CD4-positive, CD25-positive, alpha-beta regulatory T cell (primary cell): ENCODE results near the gene FCN2. TPM values are rescaled to one million over a fixed set of nuclear protein-coding genes. Genes with fewer than 3 reads are reported as not detected.

Source experiments
- ATAC-seq, 2 donors: fragments of 150-1000 bp; cut with Tn5 transposase; one replicate each; pipeline ENCODE4 v1.10.0; 2021; ENCODE audit warnings: low read depth in 2 of 2, moderate number of reproducible peaks in 2 of 2, moderate library complexity in 1 of 2
- DNase-seq, 3 donors: peaks; one replicate each; pipeline versions ENCODE4 v3.0.0 to v3.0.0-alpha.2; 2012 to 2022; ENCODE audit warnings: mixed read lengths in 1 of 3
- H3K27ac ChIP-seq: one replicate; pipeline ENCODE4 v1.7.0; 2013; ENCODE audit warnings: mild to moderate bottlenecking, low read length; ENCODE audit not compliant: insufficient read depth, poor library complexity, severe bottlenecking
- H3K27me3 ChIP-seq: one replicate; pipeline ENCODE4 v1.7.0; 2013; ENCODE audit warnings: low read length; ENCODE audit not compliant: control insufficient read depth, insufficient read depth
- H3K36me3 ChIP-seq: one replicate; pipeline ENCODE4 v1.7.0; 2013; ENCODE audit warnings: mild to moderate bottlenecking, low read length, moderate library complexity; ENCODE audit not compliant: control insufficient read depth, insufficient read depth
- H3K4me1 ChIP-seq: 2 replicates; pipeline ENCODE4 v1.7.0; 2013; ENCODE audit warnings: mild to moderate bottlenecking, low read length; ENCODE audit not compliant: insufficient read depth, control insufficient read depth, poor library complexity, severe bottlenecking
- H3K4me3 ChIP-seq: one replicate; pipeline ENCODE4 v1.7.0; 2013; ENCODE audit warnings: low read depth, mild to moderate bottlenecking, low read length, moderate library complexity
- H3K9me3 ChIP-seq, 2 experiments: 1 replicate in 1 of 2; 2 replicates in 1 of 2; pipeline ENCODE4 v1.7.0; 2013; ENCODE audit warnings: low read length in 2 of 2, mild to moderate bottlenecking in 1 of 2, moderate library complexity in 1 of 2; ENCODE audit not compliant: control insufficient read depth in 2 of 2
- H3K27ac Mint-ChIP-seq, 3 donors: one replicate each; pipeline ENCODE4 v1.8.0; 2020 to 2022; ENCODE audit warnings: mild to moderate bottlenecking in 3 of 3, mixed read lengths in 3 of 3, moderate library complexity in 2 of 3
- H3K27me3 Mint-ChIP-seq: one replicate; pipeline ENCODE4 v1.8.0; 2022; ENCODE audit warnings: mild to moderate bottlenecking, mixed read lengths
- H3K36me3 Mint-ChIP-seq: one replicate; pipeline ENCODE4 v1.8.0; 2020; ENCODE audit warnings: mixed read lengths
- H3K4me1 Mint-ChIP-seq, 4 donors: one replicate each; pipeline ENCODE4 v1.8.0; 2020 to 2022; ENCODE audit warnings: mixed read lengths in 4 of 4, mild to moderate bottlenecking in 1 of 4
- H3K4me3 Mint-ChIP-seq, 4 donors: one replicate each; pipeline ENCODE4 v1.8.0; 2020 to 2022; ENCODE audit warnings: mild to moderate bottlenecking in 4 of 4, mixed read lengths in 4 of 4, moderate library complexity in 3 of 4
- H3K9me3 Mint-ChIP-seq, 7 donors: one replicate each; pipeline ENCODE4 v1.8.0; 2020 to 2022; ENCODE audit warnings: mixed read lengths in 7 of 7, mild to moderate bottlenecking in 3 of 7, moderate library complexity in 2 of 7
- polyA plus RNA-seq, 4 donors: library from polyadenylated mRNA; unstranded; fragments of 300-500 nt; fragmentation: Illumina TruSeq; gene quantifications; one replicate each; pipeline ENCODE4 v1.2.3, GENCODE V29; 2021
- total RNA-seq: library from RNA; stranded (reverse); gene quantifications from one replicate; pipeline ENCODE4 v1.2.3, GENCODE V29; 2022

FCN2 gene
- total and polyA plus RNA-seq, 5 donors from 2014 or later = not detected

- Histone ChIP-seq H3K4me3 (no peak overlapping the region), H3K27ac (no peak overlapping the region), H3K36me3 (no peaks in the 10 kb centered on the region), H3K4me1 (no peaks in the 10 kb centered on the region), H3K9me3 (no peaks in the 10 kb centered on the region), H3K27me3 (no peaks in the 10 kb centered on the region)
- Mint-ChIP-seq H3K9me3 (peaks cover 0 to 2% (median 0%) of the 10 kb centered on the region in 7 donors), H3K4me1 (peaks cover 0 to 2% (median 0%) of the 10 kb centered on the region in 4 donors), H3K27ac (no peak overlapping the region), H3K36me3 (no peaks in the 10 kb centered on the region), H3K4me3 (no peak overlapping the region), H3K27me3 (peaks cover 4% of the 10 kb centered on the region)
- DNase-seq (no peak), ATAC-seq (no peak)
Measured at GRCh38 chr9:134884492-134884891, 3.9 kb downstream of the FCN2 start.

DNA sequence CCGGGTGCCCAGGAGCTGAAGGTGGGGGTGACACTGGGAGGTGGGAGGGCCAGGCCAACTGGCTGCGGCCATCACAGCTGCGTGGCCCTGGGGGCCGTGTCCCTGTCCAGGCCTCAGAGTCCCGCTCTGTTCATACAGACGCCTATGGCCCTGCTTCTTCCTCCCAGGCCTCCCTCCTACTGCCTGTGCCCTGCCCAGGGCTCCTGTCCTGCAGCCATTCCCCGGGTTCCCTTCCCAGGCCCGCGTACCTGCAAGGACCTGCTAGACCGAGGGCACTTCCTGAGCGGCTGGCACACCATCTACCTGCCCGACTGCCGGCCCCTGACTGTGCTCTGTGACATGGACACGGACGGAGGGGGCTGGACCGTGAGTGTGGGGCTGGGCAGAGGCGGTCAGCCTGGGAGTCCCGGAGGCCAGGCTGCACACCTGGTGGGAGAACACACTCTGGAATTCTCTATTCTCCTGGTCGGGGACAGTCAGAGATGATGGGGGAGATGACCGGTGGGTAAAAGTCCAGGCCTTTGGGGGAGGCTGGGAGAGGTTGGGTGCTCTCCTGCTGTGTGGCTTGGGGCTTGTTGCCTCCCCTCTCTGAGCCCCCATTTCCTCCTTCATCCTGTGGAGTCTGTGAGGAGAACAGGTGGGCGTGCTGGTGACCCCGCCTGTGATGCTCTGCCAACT lies 4.5 kb downstream of the FCN2 start:
- no peak for DNase-seq
- no peak overlapping the region for H3K27ac Mint-ChIP-seq
- H3K27me3 Mint-ChIP-seq = peaks cover 4% of the 10 kb centered on the region
- peaks cover 0 to 2% (median 0%) of the 10 kb centered on the region in 4 donors for H3K4me1 Mint-ChIP-seq
- Histone ChIP-seq H3K27me3 (no peaks in the 10 kb centered on the region), H3K9me3 (no peaks in the 10 kb centered on the region), H3K4me1 (no peaks in the 10 kb centered on the region), H3K4me3 (no peak overlapping the region), H3K36me3 (no peaks in the 10 kb centered on the region), H3K27ac (no peak overlapping the region)
- peaks cover 0 to 2% (median 0%) of the 10 kb centered on the region in 7 donors for H3K9me3 Mint-ChIP-seq
- ATAC-seq = no peak
- H3K36me3 Mint-ChIP-seq = no peaks in the 10 kb centered on the region
- H3K4me3 Mint-ChIP-seq = no peak overlapping the region

GRCh38 chr9:134885679-134886412 lies 5.2 kb downstream of the FCN2 start:
- Mint-ChIP-seq H3K36me3 (no peaks in the 10 kb centered on the region), H3K27ac (no peak overlapping the region), H3K27me3 (peaks cover 4% of the 10 kb centered on the region), H3K9me3 (peaks cover 0 to 2% (median 0%) of the 10 kb centered on the region in 7 donors), H3K4me3 (no peak overlapping the region), H3K4me1 (peaks cover 0 to 2% (median 0%) of the 10 kb centered on the region in 4 donors)
- Histone ChIP-seq H3K27me3 (no peaks in the 10 kb centered on the region), H3K36me3 (no peaks in the 10 kb centered on the region), H3K9me3 (no peaks in the 10 kb centered on the region), H3K4me1 (no peaks in the 10 kb centered on the region), H3K4me3 (no peak overlapping the region), H3K27ac (no peak overlapping the region)
- DNase-seq (no peak), ATAC-seq (no peak)

DNA sequence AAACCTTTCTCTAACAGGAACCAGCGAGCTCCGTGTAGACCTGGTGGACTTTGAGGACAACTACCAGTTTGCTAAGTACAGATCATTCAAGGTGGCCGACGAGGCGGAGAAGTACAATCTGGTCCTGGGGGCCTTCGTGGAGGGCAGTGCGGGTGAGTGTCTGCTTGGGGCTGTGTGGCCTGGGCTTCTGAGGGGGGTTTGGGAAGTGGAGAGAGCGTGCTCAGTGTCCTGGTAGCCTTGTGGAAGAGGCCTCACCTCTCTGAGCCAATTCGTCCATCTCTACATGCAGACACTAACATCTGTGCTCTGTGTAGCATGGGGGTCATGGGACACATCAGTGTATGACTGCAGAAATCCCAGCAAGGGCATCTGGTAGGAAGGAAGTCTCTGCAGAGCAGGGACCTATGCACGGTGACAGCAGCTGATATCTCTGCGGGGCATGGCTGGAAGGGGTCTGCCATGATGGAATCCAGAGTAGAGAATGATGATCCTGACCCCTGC lies 5.9 kb downstream of the FCN2 start:
- Mint-ChIP-seq H3K9me3 (peaks cover 0 to 3% (median 0%) of the 10 kb centered on the region in 7 donors), H3K36me3 (no peaks in the 10 kb centered on the region), H3K27me3 (peaks cover 4% of the 10 kb centered on the region), H3K4me1 (peaks cover 0 to 2% (median 0%) of the 10 kb centered on the region in 4 donors), H3K4me3 (no peak overlapping the region), H3K27ac (no peak overlapping the region)
- Histone ChIP-seq H3K9me3 (no peaks in the 10 kb centered on the region), H3K27me3 (no peaks in the 10 kb centered on the region), H3K36me3 (no peaks in the 10 kb centered on the region), H3K4me3 (no peak overlapping the region), H3K27ac (no peak overlapping the region), H3K4me1 (no peaks in the 10 kb centered on the region)
- ATAC-seq (no peak), DNase-seq (no peak)

DNA sequence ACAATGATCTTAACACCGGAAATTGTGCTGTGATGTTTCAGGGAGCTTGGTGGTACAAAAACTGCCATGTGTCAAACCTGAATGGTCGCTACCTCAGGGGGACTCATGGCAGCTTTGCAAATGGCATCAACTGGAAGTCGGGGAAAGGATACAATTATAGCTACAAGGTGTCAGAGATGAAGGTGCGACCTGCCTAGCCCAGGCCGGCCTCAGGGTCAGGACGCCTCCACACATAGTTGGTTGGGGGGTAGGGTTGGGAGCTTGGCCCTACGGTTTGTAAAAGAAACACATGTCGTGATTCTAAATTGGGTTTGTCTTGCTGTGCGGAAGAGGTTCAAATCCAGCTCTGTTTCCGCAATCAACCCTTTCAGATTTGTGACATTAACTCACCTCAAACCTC lies 6.6 kb downstream of the FCN2 start:
- Histone ChIP-seq H3K9me3 (no peaks in the 10 kb centered on the region), H3K4me1 (no peaks in the 10 kb centered on the region), H3K27ac (no peak overlapping the region), H3K27me3 (no peaks in the 10 kb centered on the region), H3K4me3 (no peak overlapping the region), H3K36me3 (no peaks in the 10 kb centered on the region)
- Mint-ChIP-seq H3K4me1 (peaks cover 0 to 2% (median 0%) of the 10 kb centered on the region in 4 donors), H3K9me3 (peaks cover 0 to 2% (median 0%) of the 10 kb centered on the region in 7 donors), H3K27me3 (no peaks in the 10 kb centered on the region), H3K36me3 (no peaks in the 10 kb centered on the region), H3K27ac (no peak overlapping the region), H3K4me3 (no peak overlapping the region)
- no peak for ATAC-seq
- no peak for DNase-seq

GRCh38 chr9:134887686-134888602 lies 7.3 kb downstream of the FCN2 start:
- H3K4me3 Mint-ChIP-seq = no peak overlapping the region
- no peaks in the 10 kb centered on the region for H3K36me3 Mint-ChIP-seq
- Histone ChIP-seq H3K27me3 (no peaks in the 10 kb centered on the region), H3K27ac (no peak overlapping the region), H3K9me3 (no peaks in the 10 kb centered on the region), H3K36me3 (no peaks in the 10 kb centered on the region), H3K4me1 (no peaks in the 10 kb centered on the region), H3K4me3 (no peak overlapping the region)
- ATAC-seq (no peak), DNase-seq (no peak)
- H3K27me3 Mint-ChIP-seq = no peaks in the 10 kb centered on the region
- H3K9me3 Mint-ChIP-seq = peaks cover 0 to 3% (median 0%) of the 10 kb centered on the region in 7 donors
- peaks cover 0 to 2% (median 0%) of the 10 kb centered on the region in 4 donors for H3K4me1 Mint-ChIP-seq
- H3K27ac Mint-ChIP-seq = no peak overlapping the region

DNA sequence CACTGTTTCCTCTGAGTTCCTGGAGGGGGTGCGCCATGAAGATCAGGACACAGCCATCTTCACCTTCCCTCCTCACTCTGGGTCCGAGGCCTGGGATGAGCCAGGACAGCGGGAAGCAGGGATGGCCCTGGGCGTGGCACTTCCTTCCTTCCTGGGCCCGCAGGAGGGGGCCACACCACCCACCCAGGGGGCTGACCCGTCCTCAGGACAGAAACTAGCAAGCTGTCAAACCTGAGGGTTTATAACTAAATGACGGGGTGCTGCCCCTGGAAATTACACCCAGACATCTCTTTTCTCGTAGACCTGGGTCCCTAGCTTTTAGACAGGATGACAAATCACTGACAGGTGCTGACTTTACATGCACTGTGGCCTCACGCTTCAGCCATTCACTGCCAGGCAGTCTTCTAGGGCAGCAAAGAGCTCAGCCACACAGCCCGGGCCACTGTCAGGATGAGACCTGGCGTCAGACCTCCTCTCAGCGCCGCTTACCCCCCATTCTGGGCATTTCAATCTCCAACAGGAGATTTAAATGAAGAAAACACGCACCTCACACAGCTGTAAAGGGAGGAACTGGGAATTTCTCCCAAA lies 8.1 kb downstream of the FCN2 start:
- Mint-ChIP-seq H3K4me3 (no peak overlapping the region), H3K9me3 (peaks cover 0 to 3% (median 0%) of the 10 kb centered on the region in 7 donors), H3K27ac (no peak overlapping the region), H3K36me3 (no peaks in the 10 kb centered on the region), H3K4me1 (peaks cover 0 to 2% (median 0%) of the 10 kb centered on the region in 4 donors), H3K27me3 (no peaks in the 10 kb centered on the region)
- no peaks in the 10 kb centered on the region for H3K4me1 ChIP-seq
- no peaks in the 10 kb centered on the region for H3K9me3 ChIP-seq
- no peaks in the 10 kb centered on the region for H3K36me3 ChIP-seq
- H3K4me3 ChIP-seq = no peak overlapping the region
- DNase-seq (no peak), ATAC-seq (no peak)
- no peaks in the 10 kb centered on the region for H3K27me3 ChIP-seq
- H3K27ac ChIP-seq = no peak overlapping the region
